HG03442 (cell line): ENCODE results near the gene SLC35D3.
"Not testable (repeated sequence)": the region's sequence is repeated elsewhere in the genome, so short reads cannot be mapped to it uniquely, and the experiment has no call there.

Source experiments
- ATAC-seq: cut with Tn5 transposase; IDR thresholded peaks from one replicate; pipeline ENCODE4 v1.9.1; 2021; ENCODE audit warnings: mild to moderate bottlenecking, moderate library complexity; ENCODE audit not compliant: unreplicated experiment

Gene SLC35D3, protein sequence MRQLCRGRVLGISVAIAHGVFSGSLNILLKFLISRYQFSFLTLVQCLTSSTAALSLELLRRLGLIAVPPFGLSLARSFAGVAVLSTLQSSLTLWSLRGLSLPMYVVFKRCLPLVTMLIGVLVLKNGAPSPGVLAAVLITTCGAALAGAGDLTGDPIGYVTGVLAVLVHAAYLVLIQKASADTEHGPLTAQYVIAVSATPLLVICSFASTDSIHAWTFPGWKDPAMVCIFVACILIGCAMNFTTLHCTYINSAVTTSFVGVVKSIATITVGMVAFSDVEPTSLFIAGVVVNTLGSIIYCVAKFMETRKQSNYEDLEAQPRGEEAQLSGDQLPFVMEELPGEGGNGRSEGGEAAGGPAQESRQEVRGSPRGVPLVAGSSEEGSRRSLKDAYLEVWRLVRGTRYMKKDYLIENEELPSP

DNA sequence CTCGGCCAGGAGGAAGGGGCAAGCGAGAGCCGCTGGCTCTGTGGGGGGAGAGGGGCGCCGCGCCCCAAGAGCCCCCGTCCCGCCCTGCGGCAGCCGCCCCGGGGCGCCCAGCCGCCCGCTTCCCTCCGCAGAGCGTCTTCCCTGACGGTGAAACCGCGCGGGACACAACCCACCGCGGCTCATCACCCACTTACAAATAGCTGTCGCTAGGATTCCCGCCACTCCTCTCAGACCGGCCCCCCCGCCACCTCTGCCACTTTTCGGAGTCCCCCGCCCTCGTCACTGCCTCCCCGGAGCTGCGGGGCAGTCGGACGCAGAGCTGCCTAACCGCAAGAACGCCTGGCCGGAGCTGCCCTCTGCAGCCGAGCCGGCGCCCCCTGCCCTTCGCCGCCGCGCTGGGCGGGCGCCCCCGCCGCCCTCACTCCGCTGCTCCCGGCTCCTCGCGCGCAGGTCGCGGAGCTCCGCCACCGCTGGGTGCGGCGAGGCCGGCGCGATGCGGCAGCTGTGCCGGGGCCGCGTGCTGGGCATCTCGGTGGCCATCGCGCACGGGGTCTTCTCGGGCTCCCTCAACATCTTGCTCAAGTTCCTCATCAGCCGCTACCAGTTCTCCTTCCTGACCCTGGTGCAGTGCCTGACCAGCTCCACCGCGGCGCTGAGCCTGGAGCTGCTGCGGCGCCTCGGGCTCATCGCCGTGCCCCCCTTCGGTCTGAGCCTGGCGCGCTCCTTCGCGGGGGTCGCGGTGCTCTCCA is at the start of gene SLC35D3:
Gene SLC35D3 (plus strand): TSS at position 366 of the 749 bp plus-strand sequence. CDS start 128 bp downstream, at position 494.
- no peak for ATAC-seq

DNA sequence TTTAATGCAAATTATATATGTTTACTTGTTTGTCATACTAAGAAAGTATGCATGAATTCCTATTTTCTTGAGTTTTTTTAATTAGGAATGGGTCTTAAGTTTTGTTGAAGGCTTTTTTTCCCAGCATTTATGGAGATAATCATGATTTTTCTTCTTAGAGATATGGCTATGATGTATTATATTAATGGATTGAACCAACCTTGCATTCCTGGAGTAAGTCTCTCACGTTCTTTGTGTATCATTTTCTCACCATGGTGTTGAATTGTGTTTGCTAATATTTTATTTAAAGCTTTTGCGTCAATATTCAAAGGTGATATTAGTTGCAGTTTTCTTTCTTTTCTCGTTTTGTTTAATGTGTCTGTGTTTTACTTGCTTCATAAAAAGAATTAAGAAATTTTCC is 48.4 kb upstream of the SLC35D3 start:
- no peak for ATAC-seq

DNA sequence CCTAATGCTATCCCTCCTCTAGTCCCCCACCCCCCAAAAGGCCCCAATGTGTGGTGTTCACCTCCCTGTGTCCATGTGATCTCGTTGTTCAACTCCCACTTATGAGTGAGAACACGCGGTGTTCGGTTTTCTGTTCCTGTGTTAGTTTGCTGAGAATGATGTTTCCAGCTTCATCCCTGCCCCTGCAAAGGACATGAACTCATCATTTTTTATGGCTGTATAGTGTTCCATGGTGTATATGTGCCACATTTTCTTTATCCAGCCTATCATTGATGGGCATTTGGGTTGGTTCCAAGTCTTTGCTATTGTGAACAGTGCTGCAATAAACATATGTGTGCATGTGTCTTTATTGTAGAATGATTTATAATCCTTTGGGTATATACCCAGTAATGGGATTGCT is 45.6 kb upstream of the SLC35D3 start:
- not testable (repeated sequence) for ATAC-seq

DNA sequence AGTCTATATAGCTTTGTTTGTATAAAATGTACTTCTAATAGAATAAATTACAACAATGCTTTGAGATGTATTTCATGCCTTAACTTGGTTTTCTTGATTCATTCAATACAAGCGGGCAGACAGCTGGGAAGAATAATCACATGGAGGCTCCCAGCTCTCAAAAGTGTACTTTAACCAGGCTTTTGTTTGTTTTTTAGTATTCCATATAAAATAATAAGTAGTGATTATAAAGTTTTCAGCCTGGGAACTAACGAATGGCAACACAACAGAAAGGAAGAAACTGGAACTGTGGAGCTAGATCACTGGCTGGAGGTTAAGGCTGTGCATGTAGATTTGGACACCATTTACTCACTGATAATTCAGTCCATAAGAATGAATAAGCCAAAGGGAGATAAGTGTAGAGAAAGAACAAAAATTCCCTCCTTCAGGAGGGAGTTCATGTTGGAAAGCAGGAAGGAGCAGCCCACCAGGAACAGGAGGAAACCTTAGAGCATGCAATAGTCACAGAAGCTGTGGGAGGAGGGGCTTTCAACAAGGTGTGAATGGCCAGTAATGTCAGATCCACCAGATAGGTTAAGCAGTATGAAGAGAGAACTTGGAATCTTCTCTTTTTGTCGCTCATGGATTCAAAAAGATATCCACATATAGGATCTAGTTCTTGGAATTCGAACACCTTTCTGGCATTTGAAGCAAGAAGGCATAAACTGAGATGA is 41.2 kb upstream of the SLC35D3 start:
- no peak for ATAC-seq

DNA sequence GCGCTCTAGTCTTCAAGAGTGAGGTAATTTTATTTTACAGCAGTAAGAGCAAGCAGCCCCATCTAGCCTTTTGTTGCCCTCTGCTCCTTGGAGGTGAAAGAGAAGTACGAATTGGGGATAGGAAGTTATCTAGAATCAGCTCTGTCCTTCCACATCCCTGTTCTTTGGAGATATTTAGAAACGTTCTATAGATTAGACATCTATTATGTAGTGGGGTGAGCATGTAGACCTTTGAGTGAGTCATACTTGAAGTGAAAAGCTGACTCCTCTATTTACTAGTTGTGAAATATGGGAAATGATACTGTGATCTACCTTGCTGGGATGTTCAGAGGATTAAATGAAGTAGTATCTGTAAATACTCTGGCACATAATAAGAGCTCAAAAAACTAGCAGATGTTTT is 36.0 kb upstream of the SLC35D3 start:
- ATAC-seq, result no peak

DNA sequence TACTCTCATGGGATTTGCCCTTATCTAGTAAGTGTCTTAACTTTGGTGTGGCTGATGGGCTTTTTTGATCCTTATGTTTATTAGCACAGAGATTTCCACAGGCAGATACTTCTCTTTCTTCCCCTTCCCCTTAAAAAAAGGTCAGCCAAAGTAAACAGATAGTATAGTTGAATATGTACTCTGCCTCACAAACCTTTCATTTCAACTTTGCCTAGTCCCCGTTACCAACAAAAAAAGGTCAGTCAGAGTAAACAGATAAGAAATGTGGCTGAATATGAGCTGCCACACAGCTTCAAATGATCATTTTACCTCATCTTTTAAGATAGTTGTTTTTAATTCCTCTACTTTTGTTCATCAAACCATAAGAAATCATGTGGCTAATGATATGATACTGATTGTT is 34.1 kb upstream of the SLC35D3 start:
- no peak for ATAC-seq

DNA sequence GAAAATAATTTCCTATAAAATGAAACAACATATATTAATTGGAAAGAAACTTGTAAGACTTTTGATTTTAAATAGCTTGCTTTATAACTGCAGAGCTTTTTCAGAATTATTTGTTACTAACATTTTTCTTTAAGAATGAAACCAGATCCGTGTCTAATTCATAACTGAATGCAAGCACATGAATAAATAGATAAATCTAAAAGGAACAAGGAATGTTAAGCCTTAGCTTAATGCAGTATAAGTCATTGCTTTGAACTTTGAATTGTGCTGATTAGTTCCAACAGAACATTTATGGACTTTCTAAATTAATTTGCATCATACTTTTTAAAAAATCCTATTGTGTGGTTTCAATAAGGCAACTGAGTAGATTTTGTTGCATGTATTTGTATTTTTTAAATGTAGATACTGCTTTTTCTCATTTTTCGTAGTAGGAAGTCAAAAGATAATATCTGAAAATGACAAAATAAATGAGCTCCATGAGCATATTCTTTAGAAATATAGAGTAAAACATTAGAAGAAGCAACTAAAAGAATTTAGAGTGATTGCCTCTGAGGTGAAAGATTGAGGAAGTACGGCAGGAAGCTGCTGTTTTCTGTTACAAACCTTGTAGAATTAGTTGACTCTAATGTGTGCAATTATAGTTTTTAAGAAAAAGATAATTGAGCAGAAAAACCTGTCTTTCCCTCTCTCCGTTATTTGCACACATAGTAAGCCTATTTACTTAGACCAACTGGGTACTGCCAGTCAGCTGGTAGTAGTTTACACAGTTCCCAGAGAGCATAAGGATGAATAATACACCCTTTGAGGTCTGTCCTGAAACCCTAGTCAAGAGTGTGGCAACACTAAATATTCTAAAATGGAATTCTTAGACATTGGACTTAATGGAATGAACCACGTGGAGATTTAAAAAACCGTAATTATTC is 32.6 kb upstream of the SLC35D3 start:
- ATAC-seq, result no peak

DNA sequence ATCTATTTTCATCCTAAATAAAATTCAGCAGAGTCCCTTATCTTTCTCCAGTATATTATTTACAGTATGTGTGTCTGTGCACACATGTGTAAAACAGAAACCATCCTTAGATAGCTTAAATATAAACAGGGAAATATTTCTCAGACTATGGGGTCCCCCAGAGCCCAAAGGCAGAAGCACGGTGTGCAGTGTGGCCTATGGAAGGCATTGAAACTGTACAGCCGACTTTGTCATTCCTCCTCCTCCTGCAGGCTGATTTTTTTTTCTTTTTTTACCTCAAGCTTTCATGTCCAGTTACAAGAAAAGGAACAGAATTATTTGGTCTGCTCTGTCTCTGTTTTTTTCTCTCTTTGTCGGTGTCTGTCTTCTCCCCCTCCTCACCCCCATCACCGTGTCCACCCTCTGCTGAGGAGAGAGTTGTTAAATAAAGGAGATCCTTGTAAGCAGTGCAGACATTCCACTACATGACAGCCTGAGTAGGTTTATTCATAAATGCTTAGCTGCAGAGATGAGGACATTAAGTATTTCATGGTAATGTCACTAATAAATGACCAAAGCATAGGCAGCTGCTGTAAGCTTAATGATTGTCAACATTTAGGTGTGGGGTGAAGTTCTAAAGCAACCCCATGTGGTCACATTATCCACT is 31.8 kb upstream of the SLC35D3 start:
- ATAC-seq, result no peak

DNA sequence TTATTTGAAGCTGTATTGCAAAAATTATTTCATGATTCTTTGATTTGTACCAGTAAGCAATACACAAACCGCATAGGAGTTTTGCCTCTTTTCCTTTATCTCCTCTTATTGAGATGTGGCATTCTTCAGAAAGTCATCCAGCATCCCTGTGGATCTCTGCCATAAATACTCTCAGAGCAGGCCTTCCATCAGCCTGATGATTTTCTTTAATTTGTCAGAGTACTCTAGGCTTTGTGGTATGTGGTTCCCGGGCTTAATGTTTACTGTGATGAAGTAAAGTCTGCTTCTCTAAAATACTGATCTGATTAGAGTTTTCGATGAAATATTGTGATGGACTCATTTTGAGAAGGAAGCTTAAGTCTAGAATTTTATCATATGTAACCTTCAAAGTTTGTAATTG is 31.1 kb upstream of the SLC35D3 start:
- ATAC-seq, result no peak

DNA sequence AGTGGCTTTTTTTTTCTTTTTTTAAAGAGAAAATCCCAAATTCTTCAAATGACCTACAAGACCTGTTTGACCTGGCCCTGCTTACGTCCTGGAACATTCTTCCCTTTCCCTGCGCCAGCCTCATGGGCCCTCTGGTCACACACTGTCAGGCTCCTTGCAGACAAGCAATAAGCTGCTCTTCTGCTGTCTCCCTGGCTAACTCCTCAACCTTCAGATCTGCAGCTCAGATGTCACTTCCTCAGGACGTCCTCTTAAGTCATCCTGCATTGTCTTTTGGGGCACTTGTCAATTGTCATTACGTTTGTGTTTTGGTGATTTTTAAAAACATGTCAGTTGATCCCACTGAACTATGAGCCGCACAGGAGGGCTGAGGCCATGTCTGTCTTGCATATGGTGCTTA is 28.9 kb upstream of the SLC35D3 start:
- ATAC-seq, result no peak

DNA sequence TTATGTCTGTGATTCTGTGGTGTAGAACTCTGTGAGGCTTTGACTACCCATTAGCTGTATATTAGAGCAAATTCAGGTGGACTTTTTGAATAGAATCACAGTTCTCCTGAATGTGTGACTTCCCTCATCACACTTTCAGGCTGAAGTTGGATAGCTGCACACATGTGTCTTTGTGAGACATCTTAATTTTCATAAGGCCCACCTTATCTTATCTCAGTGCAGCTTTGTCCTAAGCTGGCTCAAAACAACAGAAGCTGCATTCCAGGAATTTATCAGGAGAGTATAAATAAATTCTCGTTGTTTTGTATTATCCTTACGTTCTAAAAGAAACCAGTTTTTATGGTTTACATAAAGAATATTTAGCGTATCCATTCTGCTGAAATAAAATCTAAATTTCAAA is 26.2 kb upstream of the SLC35D3 start:
- ATAC-seq, result no peak

DNA sequence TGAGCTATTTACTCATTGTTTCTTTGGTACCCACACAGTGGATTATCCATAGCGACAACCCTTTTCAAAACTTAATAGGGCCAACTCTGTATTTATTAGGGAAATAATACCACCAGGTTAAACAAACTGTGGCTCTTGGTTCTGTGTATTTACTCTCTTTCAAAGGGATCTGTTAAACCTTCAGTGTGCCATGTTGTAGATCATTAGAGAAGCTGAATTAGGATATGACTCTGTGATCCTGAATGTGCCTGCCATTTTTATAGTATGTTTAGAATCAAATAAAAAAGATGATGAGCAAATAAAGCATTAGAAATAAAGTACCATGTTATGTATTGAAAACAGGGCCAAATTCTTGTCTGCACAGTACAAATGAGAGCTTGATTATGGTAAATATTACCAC is 25.0 kb upstream of the SLC35D3 start:
- no peak for ATAC-seq

DNA sequence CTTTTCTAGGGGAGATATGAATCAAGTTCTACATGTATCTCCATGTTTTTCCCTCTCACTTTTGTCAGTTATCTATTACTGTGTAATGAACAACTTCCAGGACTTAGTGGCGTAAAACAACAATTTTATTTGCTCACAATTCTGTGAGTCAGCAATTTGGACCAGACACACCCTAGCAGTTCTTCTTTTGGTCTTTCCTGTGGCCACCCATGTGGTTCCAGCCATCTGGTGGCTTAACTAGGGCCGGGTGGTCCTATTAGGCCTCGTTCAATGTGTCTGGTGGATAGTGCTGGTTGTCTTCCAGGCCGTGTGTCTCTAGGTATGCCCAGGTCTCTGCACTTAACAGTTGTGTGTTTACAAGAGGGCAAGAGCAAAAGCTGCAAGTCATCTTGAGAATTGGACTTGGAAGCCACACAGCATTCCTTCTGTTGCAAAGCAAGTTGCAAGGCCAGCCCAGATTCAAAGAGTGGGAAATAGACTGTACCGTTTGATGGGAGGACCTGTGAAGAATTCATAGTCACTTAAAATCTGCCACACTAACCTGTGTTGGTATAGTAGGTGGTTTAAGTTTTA is 20.8 kb upstream of the SLC35D3 start:
- no peak for ATAC-seq

DNA sequence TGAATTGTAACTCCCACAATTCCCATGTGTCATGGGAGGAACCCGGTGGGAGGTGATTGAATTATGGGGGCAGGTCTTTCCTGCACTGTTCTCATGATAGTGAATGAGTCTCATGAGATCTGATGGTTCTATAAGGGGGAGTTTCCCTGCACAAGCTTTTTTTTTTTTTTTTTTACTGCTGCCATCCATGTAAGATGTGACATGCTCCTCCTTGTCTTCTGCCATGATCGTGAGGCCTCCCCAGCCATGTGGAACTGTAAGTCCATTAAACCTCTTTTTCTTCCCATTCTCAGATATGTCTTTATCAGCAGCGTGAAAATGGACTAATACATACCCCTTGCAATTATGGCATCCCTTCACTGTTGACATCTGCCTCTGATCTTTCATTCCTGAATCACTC is 17.6 kb upstream of the SLC35D3 start:
- not testable (repeated sequence) for ATAC-seq

DNA sequence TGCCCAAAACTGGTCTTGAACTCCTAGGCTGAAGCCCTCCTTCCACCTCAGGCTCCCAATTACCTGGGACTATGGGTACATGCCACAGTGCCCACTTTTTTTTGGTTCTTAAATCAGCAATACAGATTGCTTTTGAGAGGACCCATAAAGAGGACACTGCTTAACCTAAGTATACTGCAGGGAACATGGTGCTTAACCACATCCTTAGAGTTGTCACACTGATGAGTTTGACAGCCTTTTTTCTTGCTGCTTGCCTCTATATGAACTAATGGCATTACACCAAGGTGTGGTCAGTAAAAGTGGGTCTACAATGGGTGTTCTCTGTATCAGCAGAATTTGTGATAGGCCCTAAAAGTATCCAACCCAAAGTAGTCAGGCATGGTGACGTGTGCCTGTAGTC is 7.2 kb upstream of the SLC35D3 start:
- no peak for ATAC-seq

DNA sequence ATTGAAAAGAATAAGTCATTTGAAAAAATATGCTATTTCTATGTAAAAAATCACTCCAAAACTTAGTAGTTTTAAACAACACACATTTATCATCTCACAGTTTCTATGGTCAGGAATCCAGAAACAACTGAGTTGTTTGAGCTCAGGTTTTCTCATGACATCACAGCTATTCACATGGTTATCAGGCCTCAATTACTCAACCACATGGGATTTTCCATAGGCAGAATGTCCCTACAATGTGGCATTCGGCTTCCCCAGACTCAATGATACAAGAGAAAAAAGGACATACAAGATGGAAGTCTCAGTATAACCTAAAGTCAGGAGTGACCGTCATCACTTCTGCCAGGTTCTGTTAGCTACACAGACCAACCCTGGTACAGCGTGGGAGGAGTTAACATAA is 3.4 kb upstream of the SLC35D3 start:
- no peak for ATAC-seq

DNA sequence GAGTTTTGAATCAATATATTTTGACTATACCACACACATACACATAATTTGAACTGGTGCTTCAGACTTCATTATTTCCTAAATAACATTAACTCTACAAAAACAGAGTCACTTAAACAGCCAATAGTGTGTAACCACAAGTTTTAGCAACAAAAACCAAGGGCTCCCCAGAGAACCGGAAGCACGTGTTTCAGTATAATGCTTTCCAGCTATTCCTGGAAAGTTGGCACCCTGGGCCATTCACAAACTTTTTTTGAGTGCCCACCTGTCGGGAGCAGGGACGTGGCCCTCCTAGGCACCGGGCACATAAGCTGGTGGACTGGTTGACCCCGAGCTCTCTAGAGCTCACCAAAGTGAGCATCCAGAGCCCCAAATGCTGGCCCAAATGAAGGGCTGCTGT is 1.9 kb upstream of the SLC35D3 start:
- ATAC-seq, result no peak

DNA sequence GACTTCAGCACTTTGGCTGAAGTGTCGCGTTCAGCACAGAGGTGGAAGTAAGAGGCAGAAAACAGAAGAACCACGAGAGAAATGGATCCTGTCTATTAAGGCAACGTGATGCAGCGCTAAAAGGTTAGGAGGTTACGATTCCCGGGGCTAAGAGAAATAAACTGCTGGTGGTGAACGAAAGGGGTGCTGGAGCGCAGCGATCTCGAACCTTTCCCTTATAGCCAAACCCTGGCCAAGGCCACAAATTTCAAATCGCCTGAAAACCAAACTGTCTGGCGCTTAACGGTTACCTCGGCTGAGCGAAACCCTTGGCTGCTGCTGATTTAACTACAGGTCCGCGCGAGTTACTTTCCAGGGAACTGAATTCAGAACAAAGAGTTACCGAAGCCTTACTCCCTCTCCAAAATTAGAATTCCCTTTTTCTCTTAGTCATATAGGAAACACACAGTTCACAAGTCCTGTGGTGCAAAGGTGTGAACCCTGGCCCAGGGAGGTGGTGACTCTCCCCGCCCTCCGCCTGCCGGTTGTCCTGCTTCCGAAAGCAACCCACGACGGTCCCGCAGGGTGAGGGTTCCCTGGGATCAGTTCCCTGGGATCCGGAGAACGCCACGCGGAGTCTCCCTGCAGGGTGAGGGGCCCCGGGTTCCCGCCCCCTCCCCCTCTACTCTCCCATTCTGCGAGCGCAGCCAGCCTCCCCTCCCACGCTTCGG is 1.3 kb upstream of the SLC35D3 start:
- no peak for ATAC-seq

DNA sequence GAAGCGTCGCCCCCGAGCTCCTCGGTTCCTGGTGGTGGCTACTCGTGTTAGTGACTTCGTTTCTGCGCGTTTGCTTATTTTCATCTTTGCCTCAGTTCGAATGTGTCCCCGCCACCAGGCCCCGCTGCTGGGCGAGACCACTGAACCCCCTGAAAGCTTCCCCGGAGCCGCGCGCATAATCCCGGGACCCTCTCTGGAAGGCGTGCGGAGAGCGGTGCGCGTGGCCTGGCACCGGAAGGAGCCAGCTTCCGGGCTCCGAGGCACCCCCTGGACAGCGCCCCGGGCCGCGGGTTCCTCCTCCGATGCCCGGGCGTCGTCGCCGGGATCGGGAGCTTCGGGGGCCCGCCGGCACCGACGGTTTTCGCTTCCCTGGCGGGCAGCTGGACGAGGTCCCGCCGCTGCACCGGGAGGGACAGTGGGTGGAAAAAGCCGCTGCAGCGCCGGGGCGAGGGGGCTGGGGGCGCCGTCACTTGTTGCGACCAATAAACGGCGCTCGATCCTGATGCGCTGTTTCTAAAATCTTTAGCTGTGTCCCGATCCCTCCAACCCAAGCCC is 643 bp upstream of the SLC35D3 start:
- no peak for ATAC-seq
